ENCODE measurements around the gene ZNHIT2. TPM values are rescaled to one million over a fixed set of nuclear protein-coding genes. Genes with fewer than 3 reads are reported as not detected.
A peak's percentile ranks its signal among the peaks of the same experiment; 100 is the strongest.

Gene ZNHIT2
- total and polyA plus RNA-seq, 8 donors: 2.4 to 130 (median 18.9) TPM; not detected in 1

DNA sequence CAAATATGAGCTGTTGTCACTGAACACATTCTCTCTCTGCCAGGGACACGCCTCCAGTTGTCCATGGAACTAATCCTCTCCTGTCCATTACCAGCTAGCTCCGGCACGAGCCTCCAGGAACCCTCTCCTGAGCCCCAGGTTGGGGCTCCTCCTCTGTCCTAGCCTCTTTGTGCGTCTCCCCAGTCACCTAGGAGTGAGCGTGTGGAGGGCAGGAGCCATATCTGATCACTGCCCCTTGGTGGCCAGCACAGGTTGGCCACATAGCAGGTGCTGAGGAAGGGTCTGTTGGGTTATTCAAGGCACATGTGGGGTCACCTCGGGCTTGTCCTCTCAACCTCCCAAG is 14.4 kb upstream of the ZNHIT2 start:
- intact Hi-C loops (cut with DNase I; ENCODE audit: low total_unique reads): no loop called here
- no peaks in the 10 kb centered on the region for H3K9me3 ChIP-seq
- 58 to 72% (median 67%) methylated on average over 6 of the region's 6 CpGs for WGBS, 5 donors
- H3K27ac ChIP-seq: peak overlapping the region in 2 of 5 donors; percentile 14 to 97
- no peaks in the 10 kb centered on the region for H3K27me3 ChIP-seq
- H3K36me3 ChIP-seq: peaks cover 62 to 63% (median 62%) of the 10 kb centered on the region in 4 donors
- H3K4me1 ChIP-seq: peaks cover 25 to 50% (median 44%) of the 10 kb centered on the region in 4 donors
- TF ChIP-seq POLR2AphosphoS5 (IDR thresholded peaks at IDR 0.05) (no peak), POLR2A (IDR thresholded peaks at IDR 0.05) (no peak), EP300 (IDR thresholded peaks at IDR 0.05) (no peak)
- TF ChIP-seq, protein P1, sequence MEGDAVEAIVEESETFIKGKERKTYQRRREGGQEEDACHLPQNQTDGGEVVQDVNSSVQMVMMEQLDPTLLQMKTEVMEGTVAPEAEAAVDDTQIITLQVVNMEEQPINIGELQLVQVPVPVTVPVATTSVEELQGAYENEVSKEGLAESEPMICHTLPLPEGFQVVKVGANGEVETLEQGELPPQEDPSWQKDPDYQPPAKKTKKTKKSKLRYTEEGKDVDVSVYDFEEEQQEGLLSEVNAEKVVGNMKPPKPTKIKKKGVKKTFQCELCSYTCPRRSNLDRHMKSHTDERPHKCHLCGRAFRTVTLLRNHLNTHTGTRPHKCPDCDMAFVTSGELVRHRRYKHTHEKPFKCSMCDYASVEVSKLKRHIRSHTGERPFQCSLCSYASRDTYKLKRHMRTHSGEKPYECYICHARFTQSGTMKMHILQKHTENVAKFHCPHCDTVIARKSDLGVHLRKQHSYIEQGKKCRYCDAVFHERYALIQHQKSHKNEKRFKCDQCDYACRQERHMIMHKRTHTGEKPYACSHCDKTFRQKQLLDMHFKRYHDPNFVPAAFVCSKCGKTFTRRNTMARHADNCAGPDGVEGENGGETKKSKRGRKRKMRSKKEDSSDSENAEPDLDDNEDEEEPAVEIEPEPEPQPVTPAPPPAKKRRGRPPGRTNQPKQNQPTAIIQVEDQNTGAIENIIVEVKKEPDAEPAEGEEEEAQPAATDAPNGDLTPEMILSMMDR (IDR thresholded peaks at IDR 0.05): no peak
- DNase-seq: no peak
- peak overlapping the region in 1 of 4 donors; percentile 99 for H3K4me3 ChIP-seq

DNA sequence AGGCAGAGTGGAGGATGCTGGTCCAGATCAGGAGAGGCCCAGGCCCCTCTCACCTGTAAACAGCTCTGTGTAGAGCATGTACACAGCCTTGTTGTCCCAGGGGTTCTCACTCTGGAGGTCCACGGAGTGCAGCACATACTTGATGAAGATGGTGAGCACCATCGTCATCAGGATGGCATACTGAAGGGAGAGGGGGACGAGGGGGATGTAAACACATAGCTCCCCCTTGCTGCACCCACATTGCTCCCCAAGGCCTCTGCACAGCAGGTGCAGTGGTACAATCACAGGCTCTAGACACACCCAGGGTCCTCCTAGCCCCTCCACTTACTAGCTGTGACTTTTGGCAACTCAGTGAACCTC is 13.9 kb upstream of the ZNHIT2 start:
- peaks cover 24 to 47% (median 42%) of the 10 kb centered on the region in 4 donors for H3K4me1 ChIP-seq
- H3K36me3 ChIP-seq: peaks cover 64 to 67% (median 66%) of the 10 kb centered on the region in 4 donors
- H3K9me3 ChIP-seq: no peaks in the 10 kb centered on the region
- 65 to 97% (median 76%) methylated on average over 3 of the region's 3 CpGs for WGBS, 5 donors
- H3K27ac ChIP-seq: no peak overlapping the region
- intact Hi-C loops (cut with DNase I; ENCODE audit: low total_unique reads): no loop called here
- TF ChIP-seq POLR2AphosphoS5 (IDR thresholded peaks at IDR 0.05) (no peak), POLR2A (IDR thresholded peaks at IDR 0.05) (no peak), EP300 (IDR thresholded peaks at IDR 0.05) (no peak)
- TF ChIP-seq, protein P1 (IDR thresholded peaks at IDR 0.05): no peak
- no peak for DNase-seq
- no peaks in the 10 kb centered on the region for H3K27me3 ChIP-seq
- H3K4me3 ChIP-seq: no peak overlapping the region

DNA sequence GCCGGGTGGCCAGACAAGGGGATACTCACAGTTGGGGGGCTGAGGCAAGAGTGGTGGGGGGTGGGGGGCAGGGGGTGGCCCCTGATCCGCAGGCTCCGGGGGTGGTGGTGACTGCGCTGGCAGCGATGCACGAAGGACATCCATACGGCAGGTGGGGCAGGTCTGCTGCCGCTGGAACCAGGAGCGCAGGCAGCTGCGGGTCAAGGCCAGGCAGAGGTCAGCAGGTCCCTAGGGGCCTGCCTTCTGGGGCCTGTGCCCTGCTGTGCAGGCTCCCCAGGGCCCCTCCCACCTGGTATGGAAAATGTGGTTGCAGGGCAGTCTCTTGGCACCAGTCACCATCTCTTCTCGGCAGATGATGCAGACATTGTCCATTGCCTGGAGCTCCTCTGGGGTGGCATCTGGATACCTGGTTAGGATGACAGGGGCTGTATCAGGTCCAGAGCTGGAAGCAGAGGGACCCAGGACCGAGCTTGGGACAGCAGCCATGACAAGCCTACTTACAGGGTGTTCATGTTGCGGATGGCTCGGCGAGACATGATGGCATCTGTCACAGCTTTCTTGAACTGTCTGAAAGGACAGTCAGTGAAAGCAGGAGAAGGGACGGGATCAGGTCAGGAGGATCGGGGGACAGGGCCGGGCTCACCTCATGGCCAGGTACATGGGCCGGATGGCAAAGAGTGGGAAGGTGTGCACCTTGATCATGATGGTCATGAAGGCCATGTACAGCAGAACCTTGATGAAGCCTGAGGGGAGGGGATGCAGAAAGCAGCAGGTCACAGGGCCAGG is 13.3 kb upstream of the ZNHIT2 start:
- Histone ChIP-seq H3K4me3 (no peak overlapping the region), H3K9me3 (no peaks in the 10 kb centered on the region), H3K36me3 (peaks cover 70 to 73% (median 72%) of the 10 kb centered on the region in 4 donors), H3K27me3 (no peaks in the 10 kb centered on the region), H3K4me1 (peaks cover 19 to 42% (median 37%) of the 10 kb centered on the region in 4 donors), H3K27ac (no peak overlapping the region)
- TF ChIP-seq POLR2A (IDR thresholded peaks at IDR 0.05) (no peak), POLR2AphosphoS5 (IDR thresholded peaks at IDR 0.05) (no peak), EP300 (IDR thresholded peaks at IDR 0.05) (no peak)
- TF ChIP-seq, protein P1 (IDR thresholded peaks at IDR 0.05): no peak
- WGBS, 5 donors: 78 to 89% (median 83%) methylated on average over 11 to 19 of the region's 19 CpGs
- intact Hi-C loops (cut with DNase I; ENCODE audit: low total_unique reads): no loop called here
- DNase-seq: no peak

DNA sequence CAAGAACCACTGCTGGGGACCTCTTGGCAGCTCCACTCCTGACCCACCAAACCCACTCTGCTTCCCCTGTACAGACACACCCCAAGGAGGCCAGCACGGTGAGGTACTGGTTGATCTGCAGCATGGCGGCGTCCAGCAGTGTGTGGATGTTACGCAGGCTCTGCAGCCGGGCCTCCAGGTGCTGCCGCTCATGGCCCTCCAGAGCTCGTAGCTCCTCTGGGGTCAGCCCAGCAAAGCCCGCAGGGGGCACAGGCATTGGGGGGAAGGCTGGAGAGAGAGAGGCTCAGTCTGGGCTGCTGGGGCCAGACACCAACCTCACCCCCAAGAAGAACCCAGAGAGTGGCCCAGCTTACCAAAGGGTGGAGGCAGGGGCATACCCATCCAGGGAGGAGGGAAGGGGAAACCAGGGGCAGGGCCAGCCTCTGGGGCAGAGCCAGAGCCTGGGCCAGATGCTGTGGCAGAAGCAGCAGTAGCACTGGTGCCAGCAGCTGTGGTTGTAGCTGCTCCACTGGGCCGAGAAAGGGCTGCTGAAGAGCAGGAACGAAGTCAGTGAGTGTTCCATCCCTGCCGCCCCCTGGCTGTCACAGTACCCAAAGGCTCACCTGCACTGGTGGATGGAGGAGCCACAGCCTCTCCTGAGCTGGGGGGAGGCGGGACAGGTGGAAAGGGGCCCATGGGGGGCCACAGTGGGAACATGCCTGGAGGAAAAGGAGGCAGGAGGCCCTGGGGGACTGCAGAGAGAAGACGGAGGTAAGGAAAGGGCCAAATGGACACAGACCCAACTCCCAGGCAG is 12.3 kb upstream of the ZNHIT2 start:
- no peak overlapping the region for H3K4me3 ChIP-seq
- no peaks in the 10 kb centered on the region for H3K27me3 ChIP-seq
- intact Hi-C loops (cut with DNase I; ENCODE audit: low total_unique reads): loop anchor here (10.0 kb wide), 1 partner anchor 45 kb away; the partner anchor contains the start of gene SPDYC
- no peaks in the 10 kb centered on the region for H3K9me3 ChIP-seq
- peaks cover 13 to 37% (median 33%) of the 10 kb centered on the region in 4 donors for H3K4me1 ChIP-seq
- peaks cover 78 to 83% (median 82%) of the 10 kb centered on the region in 4 donors for H3K36me3 ChIP-seq
- no peak overlapping the region for H3K27ac ChIP-seq
- 80 to 88% (median 86%) methylated on average over 13 of the region's 13 CpGs for WGBS, 5 donors
- DNase-seq: no peak
- TF ChIP-seq, protein P1 (IDR thresholded peaks at IDR 0.05): no peak
- TF ChIP-seq POLR2A (IDR thresholded peaks at IDR 0.05) (no peak), POLR2AphosphoS5 (IDR thresholded peaks at IDR 0.05) (no peak), EP300 (IDR thresholded peaks at IDR 0.05) (no peak)
